K562 (cell line): Measurements from ENCODE around the gene ANTKMT. TPM values are rescaled to one million over a fixed set of nuclear protein-coding genes. Genes with fewer than 3 reads are reported as not detected.
A peak's percentile ranks its signal among the peaks of the same experiment; 100 is the strongest.

Experiments
- ARID1B ChIP-seq: fragments of 450-650 bp; IDR thresholded peaks from 2 replicates; pipeline ENCODE4 v1.6.1; 2016; ENCODE audit warnings: antibody characterized with exemption, mild to moderate bottlenecking, inconsistent platforms
- BRCA1 ChIP-seq, 2 experiments: fragments of 450-650 bp in 1 of 2; sonication (generic) in 1 of 2; formaldehyde crosslinking in 1 of 2; IDR thresholded peaks; 2 replicates each; pipeline versions ENCODE4 v1.5.0 to v1.6.1; 2017 to 2020; ENCODE audit warnings: mild to moderate bottlenecking in 1 of 2, missing genetic modification reagents in 1 of 2
- CREB1 ChIP-seq, 2 experiments: sonication (generic) in 1 of 2; formaldehyde crosslinking in 1 of 2; IDR thresholded peaks; 2 replicates each; pipeline versions ENCODE4 v1.6.1 to v1.8.0; 2012 to 2022; ENCODE audit warnings: inconsistent platforms in 1 of 2, mild to moderate bottlenecking in 1 of 2, missing genetic modification reagents in 1 of 2, moderate library complexity in 1 of 2
- DLX4 ChIP-seq: fragments of 250-450 bp; sonication (Bioruptor Pico); IDR thresholded peaks from 2 replicates; pipeline ENCODE4 v1.6.1; 2021; ENCODE audit warnings: mild to moderate bottlenecking
- DPF2 ChIP-seq: fragments of 450-650 bp; IDR thresholded peaks from 2 replicates; pipeline ENCODE4 v1.6.1; 2016
- EGR1 ChIP-seq: fragments of 450-650 bp; conservative IDR thresholded peaks from 2 replicates; pipeline ENCODE4 v1.6.1; 2017; ENCODE audit warnings: mild to moderate bottlenecking
- ETV1 ChIP-seq: fragments of 450-650 bp; conservative IDR thresholded peaks from 2 replicates; pipeline ENCODE4 v1.6.1; 2016; ENCODE audit warnings: missing genetic modification characterization, control low read depth, low read depth, missing compliant biosample characterization
- ETV5 ChIP-seq: sonication (generic); formaldehyde crosslinking; IDR thresholded peaks from 2 replicates; pipeline ENCODE4 v1.4.0; 2020; ENCODE audit warnings: low read depth, mild to moderate bottlenecking, missing genetic modification reagents
- FOXJ3 ChIP-seq: sonication (generic); formaldehyde crosslinking; IDR thresholded peaks from 2 replicates; pipeline ENCODE4 v1.4.0; 2020; ENCODE audit warnings: mild to moderate bottlenecking, missing genetic modification reagents
- HDAC2 ChIP-seq: fragments of 450-650 bp; IDR thresholded peaks from 2 replicates; pipeline ENCODE4 v1.6.1; 2016; ENCODE audit warnings: mild to moderate bottlenecking
- HDGF ChIP-seq: fragments of 450-650 bp; IDR thresholded peaks from 2 replicates; pipeline ENCODE4 v1.6.1; 2016
- HMGN3 ChIP-seq: IDR thresholded peaks from 2 replicates; pipeline ENCODE4 v1.6.1; 2011; ENCODE audit warnings: borderline replicate concordance, low read depth, mild to moderate bottlenecking, mixed read lengths, low read length; ENCODE audit not compliant: insufficient read length; ENCODE audit errors: extremely low read depth
- LARP7 ChIP-seq: fragments of 450-650 bp; IDR thresholded peaks from 2 replicates; pipeline ENCODE4 v1.6.1; 2016
- MEF2A ChIP-seq: IDR thresholded peaks from 2 replicates; pipeline ENCODE4 v1.6.1; 2011; ENCODE audit warnings: low read depth, mild to moderate bottlenecking, low read length, moderate library complexity; ENCODE audit not compliant: control insufficient read depth
- NKRF ChIP-seq: fragments of 450-650 bp; IDR thresholded peaks from 2 replicates; pipeline ENCODE4 v1.6.1; 2016; ENCODE audit warnings: borderline replicate concordance
- NR2C2 ChIP-seq, 2 experiments: fragments of 200-800 bp in 1 of 2; sonication (Bioruptor generic) in 1 of 2; sonication (generic) in 1 of 2; formaldehyde crosslinking in 1 of 2; IDR thresholded peaks; 2 replicates each; pipeline versions ENCODE4 v1.6.1 to v1.8.0; 2016 to 2022; ENCODE audit warnings: mild to moderate bottlenecking in 1 of 2, missing compliant biosample characterization in 1 of 2, missing genetic modification characterization in 1 of 2, missing genetic modification reagents in 1 of 2
- PML ChIP-seq: IDR thresholded peaks from 2 replicates; pipeline ENCODE4 v1.6.1; 2012; ENCODE audit warnings: low read length, inconsistent platforms
- PTBP1 ChIP-seq: fragments of 200-400 bp; formaldehyde crosslinking; IDR thresholded peaks from 2 replicates; pipeline ENCODE4 v1.6.1; 2017; ENCODE audit warnings: low read depth, low read length
- PURB ChIP-seq: sonication (generic); formaldehyde crosslinking; IDR thresholded peaks from 2 replicates; pipeline ENCODE4 v1.9.0; 2021; ENCODE audit warnings: low read depth, mild to moderate bottlenecking, missing genetic modification reagents
- SIRT6 ChIP-seq: IDR thresholded peaks from one replicate; pipeline ENCODE4 v1.6.1; 2012; ENCODE audit warnings: low read depth, mild to moderate bottlenecking, control low read depth, inconsistent platforms, low read length, moderate library complexity
- SMARCE1 ChIP-seq: fragments of 450-650 bp; IDR thresholded peaks from 2 replicates; pipeline ENCODE4 v1.7.1; 2016; ENCODE audit warnings: mild to moderate bottlenecking
- TCF3 ChIP-seq: sonication (generic); formaldehyde crosslinking; IDR thresholded peaks from 2 replicates; pipeline ENCODE4 v1.4.0; 2020; ENCODE audit warnings: mild to moderate bottlenecking, missing genetic modification reagents
- YY1 ChIP-seq, 3 experiments: IDR thresholded peaks; 2 replicates each; pipeline ENCODE4 v1.6.1; 2011; ENCODE audit warnings: low read length in 2 of 3, mild to moderate bottlenecking in 2 of 3, moderate library complexity in 2 of 3, borderline replicate concordance in 1 of 3, control low read depth in 1 of 3, low read depth in 1 of 3; ENCODE audit not compliant: insufficient read depth in 3 of 3, insufficient replicate concordance in 2 of 3, control insufficient read depth in 1 of 3, insufficient read length in 1 of 3; ENCODE audit errors: extremely low read depth in 1 of 3
- ZBTB1 ChIP-seq: sonication (generic); formaldehyde crosslinking; IDR thresholded peaks from 2 replicates; pipeline ENCODE4 v1.8.1; 2023; ENCODE audit warnings: missing genetic modification reagents, low read depth, mild to moderate bottlenecking, borderline replicate concordance
- ZFP1 ChIP-seq: fragments of 450-650 bp; formaldehyde crosslinking; IDR thresholded peaks from 2 replicates; pipeline ENCODE4 v1.4.0; 2020; ENCODE audit warnings: mild to moderate bottlenecking, mixed read lengths
- ZNF316 ChIP-seq: fragments of 450-650 bp; IDR thresholded peaks from 2 replicates; pipeline ENCODE4 v1.6.1; 2016
- ZNF431 ChIP-seq: sonication (generic); formaldehyde crosslinking; IDR thresholded peaks from 2 replicates; pipeline ENCODE4 v1.8.0; 2022; ENCODE audit warnings: mild to moderate bottlenecking, missing genetic modification reagents
- polyA plus RNA-seq, 8 experiments: library from polyadenylated mRNA; depleted of rRNA in 4 of 8; stranded (reverse) in 5 of 8; unstranded in 3 of 8; fragments of >200 nt; fragmentation: Nextera tagmentation in 2 of 8; fragmentation: Illumina TruSeq in 1 of 8; extraction: Ambion mirVana in 2 of 8; extraction: Trizol in 1 of 8; gene quantifications; 2 replicates each; pipeline versions ENCODE4 v1.2.1 to v1.2.3, GENCODE V29; 2011 to 2014; ENCODE audit warnings: inconsistent platforms in 1 of 8, missing spikeins in 1 of 8
- total RNA-seq, 7 experiments: library from RNA; depleted of rRNA in 6 of 7; stranded (reverse); fragments of >200 nt in 6 of 7; fragmentation: Illumina TruSeq in 2 of 7; extraction: Trizol in 2 of 7; gene quantifications; 2 replicates each; pipeline versions ENCODE4 v1.2.1 to v1.2.3, GENCODE V29; 2011 to 2021; ENCODE audit warnings: low replicate concordance in 1 of 7

Gene ANTKMT
- total and polyA plus RNA-seq, 9 of the 15 experiments (the other 6 are each of a cell fraction or from before 2014, with no cell fraction given): 0.58 to 217 (median 19.1) TPM

GRCh38 chr16:720447-720989 is 428 bp upstream of the ANTKMT start (continued):
- peak in 1 of 3 experiments; percentile 82 for TF ChIP-seq YY1 (IDR thresholded peaks at IDR 0.05; ENCODE audit: borderline replicate concordance in 1 of 3, control insufficient read depth in 1 of 3, extremely low read depth in 1 of 3, insufficient read depth in 3 of 3, insufficient read length in 1 of 3, insufficient replicate concordance in 2 of 3, low read depth in 1 of 3, low read length in 2 of 3)
- no peak for TF ChIP-seq ZNF431 (CRISPR knock-in tag)
- TF ChIP-seq FOXJ3 (CRISPR knock-in tag): no peak
- 0 out of 2 replicates have a peak, but pooled peaks have one; percentile 39 for TF ChIP-seq PML
- TF ChIP-seq PURB: no peak
- no peak for TF ChIP-seq CREB1 (IDR thresholded peaks at IDR 0.05)
- TF ChIP-seq CREB1 (CRISPR knock-in tag; IDR thresholded peaks at IDR 0.05): 0 out of 2 replicates have a peak, but pooled peaks have one; percentile 7
- TF ChIP-seq ZBTB1 (CRISPR knock-in tag): peak; percentile 62; the same call in 1 of the 2 replicates
- TF ChIP-seq ETV1: peak; percentile 52; the same call in 1 of the 2 replicates
- no peak for TF ChIP-seq DPF2
- no peak for TF ChIP-seq LARP7
- TF ChIP-seq NKRF: peak; percentile 78
- no peak for TF ChIP-seq SIRT6
- TF ChIP-seq EGR1: peak; percentile 60
- TF ChIP-seq NR2C2 (CRISPR knock-in tag; IDR thresholded peaks at IDR 0.05): no peak
- TF ChIP-seq NR2C2 (tag; IDR thresholded peaks at IDR 0.05): no peak
- peak; percentile 20 for TF ChIP-seq HMGN3
- no peak for TF ChIP-seq ZFP1 (CRISPR knock-in tag)
- no peak for TF ChIP-seq MEF2A
- TF ChIP-seq ARID1B: peak; percentile 44; the same call in 1 of the 2 replicates
- TF ChIP-seq DLX4 (CRISPR knock-in tag): no peak
- TF ChIP-seq SMARCE1: 0 out of 2 replicates have a peak, but pooled peaks have one; percentile 22
- TF ChIP-seq PTBP1: 0 out of 2 replicates have a peak, but pooled peaks have one; percentile 55
- TF ChIP-seq ZNF316: no peak
- TF ChIP-seq HDAC2: 0 out of 2 replicates have a peak, but pooled peaks have one; percentile 61
- TF ChIP-seq TCF3 (CRISPR knock-in tag): 0 out of 2 replicates have a peak, but pooled peaks have one; percentile 1
- TF ChIP-seq HDGF: no peak
- TF ChIP-seq ETV5 (CRISPR knock-in tag): no peak
- TF ChIP-seq BRCA1 (IDR thresholded peaks at IDR 0.05): no peak
- no peak for TF ChIP-seq BRCA1 (CRISPR knock-in tag; IDR thresholded peaks at IDR 0.05)
